ENCODE data around the gene COASY. TPM values are rescaled to one million over a fixed set of nuclear protein-coding genes. Genes with fewer than 3 reads are reported as not detected.

Gene COASY
- total RNA-seq, 2 experiments from 2014 or later, result 42.9 to 123 TPM

GRCh38 chr17:42526031-42526444, 35.9 kb upstream of the COASY start:
- CTCF ChIA-PET (ENCODE audit: unreplicated experiment), result no interaction called here
- Histone ChIP-seq H3K9me3 (ENCODE audit: low read length) (no peaks in the 10 kb centered on the region), H3K79me2 (ENCODE audit: insufficient read depth, low read depth, low read length) (no peaks in the 10 kb centered on the region), H3K4me2 (ENCODE audit: low read length) (no peak overlapping the region), H3K27ac (ENCODE audit: low read depth, low read length, poor library complexity, severe bottlenecking) (no peak overlapping the region), H3K9me2 (ENCODE audit: insufficient read depth, low read length) (no peaks in the 10 kb centered on the region), H3K4me1 (ENCODE audit: insufficient read depth, low read length, poor library complexity, severe bottlenecking) (peaks cover 15% of the 10 kb centered on the region), H3K36me3 (ENCODE audit: insufficient read depth, low read length) (no peaks in the 10 kb centered on the region), H3K4me3 (ENCODE audit: low read depth, low read length, poor library complexity, severe bottlenecking) (no peak overlapping the region), H2AFZ (ENCODE audit: low read length) (no peak overlapping the region), H4K20me1 (ENCODE audit: insufficient read depth, low read length) (no peaks in the 10 kb centered on the region)
- TF ChIP-seq EZH2phosphoT487 (IDR thresholded peaks at IDR 0.05; ENCODE audit: borderline replicate concordance, low read depth, low read length), result no peak
- TF ChIP-seq, protein P1, sequence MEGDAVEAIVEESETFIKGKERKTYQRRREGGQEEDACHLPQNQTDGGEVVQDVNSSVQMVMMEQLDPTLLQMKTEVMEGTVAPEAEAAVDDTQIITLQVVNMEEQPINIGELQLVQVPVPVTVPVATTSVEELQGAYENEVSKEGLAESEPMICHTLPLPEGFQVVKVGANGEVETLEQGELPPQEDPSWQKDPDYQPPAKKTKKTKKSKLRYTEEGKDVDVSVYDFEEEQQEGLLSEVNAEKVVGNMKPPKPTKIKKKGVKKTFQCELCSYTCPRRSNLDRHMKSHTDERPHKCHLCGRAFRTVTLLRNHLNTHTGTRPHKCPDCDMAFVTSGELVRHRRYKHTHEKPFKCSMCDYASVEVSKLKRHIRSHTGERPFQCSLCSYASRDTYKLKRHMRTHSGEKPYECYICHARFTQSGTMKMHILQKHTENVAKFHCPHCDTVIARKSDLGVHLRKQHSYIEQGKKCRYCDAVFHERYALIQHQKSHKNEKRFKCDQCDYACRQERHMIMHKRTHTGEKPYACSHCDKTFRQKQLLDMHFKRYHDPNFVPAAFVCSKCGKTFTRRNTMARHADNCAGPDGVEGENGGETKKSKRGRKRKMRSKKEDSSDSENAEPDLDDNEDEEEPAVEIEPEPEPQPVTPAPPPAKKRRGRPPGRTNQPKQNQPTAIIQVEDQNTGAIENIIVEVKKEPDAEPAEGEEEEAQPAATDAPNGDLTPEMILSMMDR (conservative IDR thresholded peaks at IDR 0.05; ENCODE audit: low read length), result no peak
- no TSS peak for BruUV-seq (replicated peaks)
- no peak for DNase-seq (ENCODE audit: low spot score)
- POLR2A ChIA-PET, result interaction anchor here (0.7 kb wide), 1 partner anchor 118 kb away, joined by 3 read pairs; no protein-coding TSS in a partner anchor
- intact Hi-C loops (cut with micrococcal nuclease; ENCODE audit: unreplicated experiment), result no loop called here

DNA sequence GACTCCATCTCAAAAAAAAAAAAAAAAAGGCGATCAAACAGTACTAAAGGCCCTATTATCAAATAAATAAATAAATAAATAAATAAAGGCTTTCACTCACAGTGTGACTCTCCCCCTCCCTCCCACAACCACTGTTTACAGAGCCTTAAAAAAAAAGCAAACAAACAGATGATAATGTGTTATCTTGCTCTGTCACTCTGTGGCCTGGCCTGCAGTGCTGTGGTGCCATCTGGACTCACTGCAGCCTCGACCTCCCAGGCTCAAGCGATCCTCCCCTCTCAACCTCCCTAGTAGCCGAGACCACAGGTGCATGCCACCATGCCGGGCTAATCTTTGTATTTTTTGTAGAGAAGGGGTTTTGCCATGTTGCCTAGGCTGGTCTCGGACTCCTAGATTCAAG, 34.0 kb upstream of the COASY start:
- Histone ChIP-seq H2AFZ (ENCODE audit: low read length) (no peak overlapping the region), H3K4me1 (ENCODE audit: insufficient read depth, low read length, poor library complexity, severe bottlenecking) (peaks cover 19% of the 10 kb centered on the region), H3K9me3 (ENCODE audit: low read length) (no peaks in the 10 kb centered on the region), H4K20me1 (ENCODE audit: insufficient read depth, low read length) (no peaks in the 10 kb centered on the region), H3K27ac (ENCODE audit: low read depth, low read length, poor library complexity, severe bottlenecking) (no peak overlapping the region), H3K9me2 (ENCODE audit: insufficient read depth, low read length) (no peaks in the 10 kb centered on the region), H3K4me3 (ENCODE audit: low read depth, low read length, poor library complexity, severe bottlenecking) (no peak overlapping the region), H3K4me2 (ENCODE audit: low read length) (no peak overlapping the region), H3K36me3 (ENCODE audit: insufficient read depth, low read length) (no peaks in the 10 kb centered on the region), H3K79me2 (ENCODE audit: insufficient read depth, low read depth, low read length) (no peaks in the 10 kb centered on the region)
- TF ChIP-seq EZH2phosphoT487 (IDR thresholded peaks at IDR 0.05; ENCODE audit: borderline replicate concordance, low read depth, low read length), result no peak
- TF ChIP-seq, protein P1 (conservative IDR thresholded peaks at IDR 0.05; ENCODE audit: low read length), result no peak
- ChIA-PET CTCF (ENCODE audit: unreplicated experiment) (interaction anchor here (0.6 to 1.0 kb wide), 2 partner anchors 46 to 212 kb away, joined by 3 read pairs; no protein-coding TSS in a partner anchor), POLR2A (no interaction called here)
- intact Hi-C loops (cut with micrococcal nuclease; ENCODE audit: unreplicated experiment), result loop anchor here (1.0 kb wide), 3 partner anchors 100 to 206 kb away; no protein-coding TSS in a partner anchor
- no TSS peak for BruUV-seq (replicated peaks)
- no peak for DNase-seq (ENCODE audit: low spot score)

DNA sequence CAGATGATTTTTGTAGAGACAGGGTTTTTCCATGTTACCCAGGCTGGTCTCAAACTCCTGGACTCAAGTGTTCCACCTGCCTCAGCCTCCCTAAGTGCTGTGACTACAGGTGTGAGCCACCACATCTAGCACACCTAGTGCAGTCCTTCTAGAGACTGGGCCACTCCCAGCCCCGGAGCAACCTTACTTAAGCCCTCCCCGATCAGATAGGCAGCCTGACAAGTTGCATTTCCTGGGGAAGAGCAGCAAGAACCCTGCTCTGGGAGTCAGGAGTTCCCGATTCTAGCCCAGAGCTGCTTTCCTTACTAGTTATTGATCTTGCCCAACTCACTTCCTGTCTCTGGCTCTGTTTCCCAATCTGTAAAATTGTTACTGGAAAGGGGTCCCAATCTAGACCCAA, 32.9 kb upstream of the COASY start:
- intact Hi-C loops (cut with micrococcal nuclease; ENCODE audit: unreplicated experiment), result no loop called here

More for the DNA sequence above, 32.9 kb upstream of the COASY start:
- no peak overlapping the region for H3K4me2 ChIP-seq (ENCODE audit: low read length)
- BruUV-seq (replicated peaks), result no TSS peak
- no peaks in the 10 kb centered on the region for H3K9me2 ChIP-seq (ENCODE audit: insufficient read depth, low read length)
- no peaks in the 10 kb centered on the region for H3K36me3 ChIP-seq (ENCODE audit: insufficient read depth, low read length)
- no peaks in the 10 kb centered on the region for H3K9me3 ChIP-seq (ENCODE audit: low read length)
- no peak for TF ChIP-seq EZH2phosphoT487 (IDR thresholded peaks at IDR 0.05; ENCODE audit: borderline replicate concordance, low read depth, low read length)
- TF ChIP-seq, protein P1 (conservative IDR thresholded peaks at IDR 0.05; ENCODE audit: low read length), result no peak
- no peaks in the 10 kb centered on the region for H3K79me2 ChIP-seq (ENCODE audit: insufficient read depth, low read depth, low read length)
- CTCF ChIA-PET (ENCODE audit: unreplicated experiment), result no interaction called here
- no peak overlapping the region for H3K4me3 ChIP-seq (ENCODE audit: low read depth, low read length, poor library complexity, severe bottlenecking)
- H4K20me1 ChIP-seq (ENCODE audit: insufficient read depth, low read length), result no peaks in the 10 kb centered on the region
- no peak overlapping the region for H3K27ac ChIP-seq (ENCODE audit: low read depth, low read length, poor library complexity, severe bottlenecking)
- H3K4me1 ChIP-seq (ENCODE audit: insufficient read depth, low read length, poor library complexity, severe bottlenecking), result peaks cover 19% of the 10 kb centered on the region
- DNase-seq (ENCODE audit: low spot score), result no peak
- no peak overlapping the region for H2AFZ ChIP-seq (ENCODE audit: low read length)
- POLR2A ChIA-PET, result interaction anchor here (1.6 kb wide), 1 partner anchor 98 kb away, joined by 5 read pairs; no protein-coding TSS in a partner anchor
